HG03103 (cell line): Measurements from ENCODE around the gene ICA1L.

Experiments used
- ATAC-seq: cut with Tn5 transposase; IDR thresholded peaks from one replicate; pipeline ENCODE4 v1.9.1; 2021; ENCODE audit warnings: low read depth; ENCODE audit not compliant: unreplicated experiment

Gene ICA1L

GRCh38 chr2:202790676-202791075 is 80.9 kb downstream of the ICA1L start:
- ATAC-seq, result no peak

DNA sequence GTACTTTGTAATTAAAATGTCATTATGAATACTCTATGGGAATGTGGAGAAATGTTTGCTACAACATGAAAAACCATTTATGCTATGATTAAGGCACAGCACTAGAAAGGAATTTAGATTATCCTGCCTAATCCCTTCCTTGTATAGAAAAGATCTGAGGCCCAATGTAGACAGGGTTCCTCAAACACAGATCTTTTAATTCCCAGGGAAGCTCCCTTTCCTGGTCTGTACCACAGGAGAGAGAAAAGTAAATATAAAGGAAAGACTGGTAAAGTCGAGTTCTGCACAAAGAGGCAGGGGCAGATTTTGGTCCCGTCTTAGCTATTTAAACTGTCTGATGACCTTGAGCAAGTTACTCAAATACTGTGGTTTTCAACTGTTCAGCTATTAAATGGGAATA is 84.7 kb downstream of the ICA1L start:
- no peak for ATAC-seq

GRCh38 chr2:202782940-202783558 is 88.5 kb downstream of the ICA1L start:
- ATAC-seq, result no peak

GRCh38 chr2:202780514-202781021 is 91.0 kb downstream of the ICA1L start:
- peak; percentile 94 for ATAC-seq

GRCh38 chr2:202778217-202778616 is 93.3 kb downstream of the ICA1L start:
- ATAC-seq, result no peak

GRCh38 chr2:202774104-202774503 is 97.5 kb downstream of the ICA1L start:
- ATAC-seq, result no peak

GRCh38 chr2:202773301-202773973 is 98.1 kb downstream of the ICA1L start:
- no peak for ATAC-seq

DNA sequence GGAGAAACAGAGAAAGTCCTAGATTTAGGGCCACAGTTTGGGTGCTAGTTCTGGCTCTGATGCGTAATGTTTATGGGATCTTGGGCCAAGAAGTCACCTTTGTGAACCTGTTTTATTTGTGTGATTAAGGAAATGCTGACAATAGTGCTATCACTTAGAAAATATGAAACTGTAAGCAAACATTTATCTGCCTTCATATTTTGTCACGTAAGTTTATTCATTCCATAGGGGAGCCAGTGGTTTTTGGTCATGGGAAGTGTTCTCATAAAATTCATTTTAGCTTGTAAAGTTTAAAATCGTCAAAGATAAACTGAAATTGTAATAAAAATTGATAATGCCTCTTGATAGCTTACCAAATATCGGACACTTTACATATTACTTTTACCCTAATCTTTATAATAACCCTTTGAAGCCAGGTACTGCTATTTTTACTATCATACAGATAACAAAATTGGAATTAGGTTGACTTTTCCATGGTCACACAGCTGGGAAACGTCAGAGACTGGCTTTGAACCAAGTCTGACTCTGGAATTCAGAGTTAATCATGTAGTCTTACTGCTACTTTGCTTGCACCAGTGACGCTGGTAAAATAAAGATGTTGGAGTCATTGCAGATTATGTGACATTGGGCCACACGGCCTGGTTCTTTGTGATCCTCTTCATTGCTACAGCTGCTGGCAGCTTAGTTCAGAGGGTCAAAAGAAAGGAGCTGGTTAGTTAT is 99.7 kb downstream of the ICA1L start:
- no peak for ATAC-seq

DNA sequence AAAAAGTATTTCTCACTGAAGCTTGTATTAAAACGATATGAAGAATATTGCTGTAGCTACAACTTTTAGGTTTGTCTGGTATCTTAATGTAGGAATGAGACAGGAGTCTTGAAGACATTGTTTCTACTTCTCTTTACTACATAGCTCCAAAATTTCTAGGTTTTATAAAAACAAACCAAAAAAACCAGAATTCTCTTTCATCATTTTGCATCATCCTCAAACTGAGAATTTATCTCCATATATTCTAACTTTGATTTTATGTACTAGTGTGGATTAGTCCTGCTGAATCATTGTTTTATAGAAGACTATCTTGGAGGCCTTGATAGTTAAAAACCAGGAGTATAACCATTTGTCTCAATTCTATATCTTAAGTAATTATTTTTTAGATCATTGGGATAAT is 100.2 kb downstream of the ICA1L start:
- ATAC-seq, result no peak

GRCh38 chr2:202769201-202769600 is 102.4 kb downstream of the ICA1L start:
- ATAC-seq, result no peak

DNA sequence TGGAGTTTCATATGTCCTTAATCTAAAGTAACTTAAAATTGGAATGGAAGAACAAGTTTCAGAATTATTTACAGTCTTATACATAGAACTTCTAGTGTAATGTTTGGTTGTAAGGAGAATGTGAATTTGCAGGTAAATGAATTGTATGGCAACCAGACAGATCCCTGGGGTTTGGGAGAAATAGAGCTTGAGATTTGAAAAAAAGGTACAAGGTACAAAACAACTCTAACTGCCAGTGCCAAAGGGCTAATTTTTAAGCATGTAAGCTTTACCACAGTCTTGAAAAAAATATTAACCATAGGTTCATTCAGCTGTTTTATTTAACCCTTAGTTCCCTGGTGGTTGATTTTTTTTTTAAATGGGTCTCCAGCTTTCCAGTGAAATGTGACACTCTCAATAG is 103.3 kb downstream of the ICA1L start:
- no peak for ATAC-seq

- no peak for ATAC-seq
Observed at GRCh38 chr2:202765436-202765835, 106.1 kb downstream of the ICA1L start.

DNA sequence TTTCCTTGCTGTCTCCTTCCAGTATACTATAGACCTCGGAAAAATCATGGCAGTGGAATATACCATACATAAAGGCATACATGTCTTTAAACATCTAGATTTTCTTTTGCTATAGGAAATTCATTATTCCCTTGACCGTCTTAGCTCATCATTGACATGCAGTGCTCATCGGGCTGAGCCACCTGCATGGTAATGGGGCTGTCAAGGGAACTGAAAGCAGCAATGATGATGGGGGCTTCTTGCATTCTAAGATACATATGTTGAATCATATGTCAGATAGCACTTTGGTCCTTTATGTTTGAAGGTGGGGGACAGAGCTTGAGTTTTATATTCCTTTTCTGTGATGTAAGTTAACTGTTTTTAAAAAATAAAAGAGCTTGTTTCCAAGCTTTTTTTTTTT is 106.6 kb downstream of the ICA1L start:
- ATAC-seq, result no peak

- ATAC-seq, result no peak
Observed at GRCh38 chr2:202763916-202764315, 107.7 kb downstream of the ICA1L start.

- ATAC-seq, result no peak
Observed at GRCh38 chr2:202762556-202762955, 109.0 kb downstream of the ICA1L start.

GRCh38 chr2:202760848-202761247 is 110.7 kb downstream of the ICA1L start:
- ATAC-seq, result no peak

DNA sequence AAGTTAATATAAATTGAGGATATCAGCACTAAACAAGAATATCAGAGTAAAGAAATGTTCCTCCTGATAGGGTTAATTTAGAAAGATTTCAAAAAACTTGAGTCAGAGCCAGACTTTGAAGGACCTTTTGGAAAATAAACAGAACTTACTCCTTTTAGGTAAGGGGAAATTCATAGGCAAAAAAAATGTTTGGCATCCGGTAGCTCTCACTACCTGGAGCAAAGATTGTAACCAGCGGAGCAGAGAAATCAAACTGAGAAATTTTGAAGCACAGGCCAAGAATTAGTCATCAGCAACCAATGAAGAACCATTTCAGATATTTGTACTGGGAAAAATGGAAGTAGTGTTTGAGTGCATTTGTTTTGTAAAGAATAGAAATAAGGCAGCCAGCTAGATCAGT is 113.0 kb downstream of the ICA1L start:
- ATAC-seq, result no peak

DNA sequence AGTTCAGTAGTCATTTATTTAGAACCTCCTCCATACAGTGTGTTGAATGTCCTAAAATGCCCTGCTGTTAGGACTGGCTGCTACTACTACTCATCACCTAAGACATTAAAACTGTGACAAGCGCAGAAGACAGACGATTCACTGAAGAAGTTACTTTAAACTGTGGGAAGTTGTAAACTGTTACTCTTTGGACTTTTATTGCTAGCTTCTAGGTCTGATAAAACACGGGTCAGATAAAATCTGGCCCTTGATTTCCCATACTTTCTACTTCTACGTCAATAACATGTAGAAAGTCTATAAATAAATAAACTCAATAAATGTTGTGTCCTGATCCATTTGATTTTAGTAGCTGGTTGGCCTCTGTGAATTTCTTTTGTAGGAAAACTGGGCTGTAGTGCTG is 113.4 kb downstream of the ICA1L start:
- no peak for ATAC-seq

- ATAC-seq, result no peak
Observed at GRCh38 chr2:202757339-202757738, 114.2 kb downstream of the ICA1L start.

GRCh38 chr2:202756598-202756997 is 115.0 kb downstream of the ICA1L start:
- no peak for ATAC-seq

GRCh38 chr2:202754936-202755335 is 116.6 kb downstream of the ICA1L start:
- ATAC-seq, result no peak

GRCh38 chr2:202752071-202752470 is 119.5 kb downstream of the ICA1L start:
- ATAC-seq, result no peak
